ES-I3 (cell line): ENCODE data around the gene MICOS13.
"Not testable (repeated sequence)": the region's sequence is repeated elsewhere in the genome, so short reads cannot be mapped to it uniquely, and the experiment has no call there.

Experiments
- H3K36me3 ChIP-seq: 2 replicates; pipeline ENCODE4 v1.6.1; 2013; ENCODE audit warnings: mild to moderate bottlenecking, low read length, control low read depth, moderate library complexity; ENCODE audit not compliant: insufficient read depth
- H3K4me1 ChIP-seq: 2 replicates; pipeline ENCODE4 v1.6.1; 2013; ENCODE audit warnings: mild to moderate bottlenecking, control low read depth, low read length; ENCODE audit not compliant: insufficient read depth
- H3K9ac ChIP-seq: 2 replicates; pipeline ENCODE4 v1.6.1; 2013; ENCODE audit warnings: low read depth, mild to moderate bottlenecking, low read length, moderate library complexity
- H3K9me3 ChIP-seq: 2 replicates; pipeline ENCODE4 v1.6.1; 2013; ENCODE audit warnings: mild to moderate bottlenecking, low read length, moderate library complexity; ENCODE audit not compliant: control insufficient read depth, insufficient read depth

The MICOS13 gene

DNA sequence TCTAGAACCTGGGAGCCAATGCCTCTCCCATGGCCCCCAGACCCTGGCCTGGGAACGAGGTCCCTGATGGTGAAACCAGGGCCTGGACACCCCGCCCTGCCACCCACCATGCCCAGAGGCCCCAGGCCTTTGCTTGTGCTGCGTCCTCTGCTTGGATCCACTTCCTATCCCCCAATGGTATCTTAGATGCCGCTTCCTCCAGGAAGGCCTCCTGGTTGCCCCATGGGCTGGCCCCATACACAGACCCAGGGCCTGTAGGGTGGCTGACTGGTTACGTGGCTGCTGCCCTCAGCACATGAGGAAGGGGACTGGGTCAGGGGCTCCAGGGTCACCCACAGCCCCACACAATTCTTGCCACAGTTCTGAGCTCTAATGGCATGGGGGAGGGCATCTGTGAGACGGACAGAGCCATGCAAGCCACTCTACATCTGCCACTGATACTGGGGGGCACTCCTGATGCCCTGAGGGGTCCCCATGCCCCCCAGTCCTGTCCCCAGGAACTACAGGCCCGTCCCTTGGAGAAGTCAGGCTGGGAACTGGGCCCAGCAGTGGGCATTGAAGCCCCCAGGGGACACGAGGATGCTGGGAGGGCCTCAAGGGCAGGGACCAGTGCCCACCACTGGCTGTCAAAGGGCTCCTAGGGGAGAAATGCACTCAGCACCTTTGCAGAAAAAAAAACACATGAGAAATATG lies 14.8 kb upstream of the MICOS13 start:
- Histone ChIP-seq H3K9me3 (no peaks in the 10 kb centered on the region), H3K9ac (no peak overlapping the region), H3K4me1 (no peaks in the 10 kb centered on the region), H3K36me3 (peaks cover 20% of the 10 kb centered on the region)

DNA sequence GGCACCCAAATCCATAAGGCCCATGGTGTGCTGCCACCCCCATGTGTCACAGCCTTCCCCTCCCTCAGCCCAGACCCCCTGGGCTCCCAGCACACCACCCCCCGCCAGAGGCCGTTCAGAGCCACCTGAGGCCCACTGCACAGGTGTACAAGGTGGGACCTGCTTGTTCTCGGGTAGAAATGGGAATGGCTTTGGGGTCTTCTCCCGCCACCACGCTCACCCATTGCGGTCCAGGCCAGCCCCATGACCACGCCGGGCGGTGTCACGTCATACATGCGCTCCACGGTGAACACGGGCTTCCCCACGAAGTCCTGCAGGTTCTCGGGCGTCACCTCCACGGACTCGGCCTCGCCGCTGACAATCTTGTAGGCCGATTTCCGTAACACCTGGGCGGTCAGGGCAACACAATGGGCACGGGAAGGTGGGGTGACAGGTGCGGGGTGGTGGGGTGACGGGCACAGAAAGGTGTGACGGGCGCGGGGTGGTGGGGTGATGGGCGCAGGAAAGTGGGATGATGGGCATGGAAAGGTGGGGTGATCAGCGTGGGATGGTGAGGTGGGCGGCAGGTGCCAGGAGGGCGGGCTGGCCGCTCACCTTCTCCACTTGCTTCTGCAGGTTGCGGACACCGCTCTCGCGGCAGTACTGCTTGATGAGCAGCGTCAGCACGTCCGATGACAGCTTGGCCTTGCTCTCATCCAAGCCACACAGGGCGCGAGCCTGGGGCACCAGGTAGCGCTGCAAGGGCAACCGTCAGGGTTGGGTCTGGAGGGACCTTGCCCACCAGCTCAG lies 14.0 kb upstream of the MICOS13 start:
- Histone ChIP-seq H3K9ac (no peak overlapping the region), H3K4me1 (no peaks in the 10 kb centered on the region), H3K9me3 (no peaks in the 10 kb centered on the region), H3K36me3 (peaks cover 20% of the 10 kb centered on the region)

GRCh38 chr19:5693195-5694166 lies 13.2 kb upstream of the MICOS13 start:
- H3K4me1 ChIP-seq = no peaks in the 10 kb centered on the region
- peaks cover 20% of the 10 kb centered on the region for H3K36me3 ChIP-seq
- no peak overlapping the region for H3K9ac ChIP-seq
- no peaks in the 10 kb centered on the region for H3K9me3 ChIP-seq

DNA sequence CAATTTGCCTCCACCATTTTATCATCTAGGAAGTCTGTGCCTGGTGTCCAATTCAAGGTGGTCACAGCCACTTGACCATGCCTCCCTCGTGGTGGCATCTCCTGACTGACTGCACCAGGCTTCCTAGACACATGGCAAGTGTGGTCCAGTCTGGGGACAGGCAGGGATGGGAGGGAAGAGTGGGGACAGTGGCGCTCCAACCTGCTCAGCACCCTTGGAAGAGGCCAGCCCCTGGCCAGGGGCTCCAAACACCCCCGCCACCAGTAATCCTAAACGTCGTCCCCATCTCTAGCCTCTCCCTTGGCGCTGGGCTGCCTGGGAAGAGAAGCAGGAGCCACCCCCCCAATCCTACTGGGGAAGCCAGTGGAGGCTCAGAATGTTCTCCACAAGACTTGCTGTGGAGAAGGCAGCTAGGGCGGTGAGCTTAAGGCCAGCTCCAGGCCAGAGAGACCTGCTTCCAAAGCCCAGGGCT lies 12.4 kb upstream of the MICOS13 start:
- peaks cover 20% of the 10 kb centered on the region for H3K36me3 ChIP-seq
- no peaks in the 10 kb centered on the region for H3K9me3 ChIP-seq
- H3K4me1 ChIP-seq = no peaks in the 10 kb centered on the region
- no peak overlapping the region for H3K9ac ChIP-seq

- no peaks in the 10 kb centered on the region for H3K4me1 ChIP-seq
- no peaks in the 10 kb centered on the region for H3K9me3 ChIP-seq
- H3K36me3 ChIP-seq = peaks cover 20% of the 10 kb centered on the region
- H3K9ac ChIP-seq = peak overlapping the region; percentile 92; the same call in 1 of the 2 replicates
Observed at GRCh38 chr19:5691822-5692722, 11.8 kb upstream of the MICOS13 start.

DNA sequence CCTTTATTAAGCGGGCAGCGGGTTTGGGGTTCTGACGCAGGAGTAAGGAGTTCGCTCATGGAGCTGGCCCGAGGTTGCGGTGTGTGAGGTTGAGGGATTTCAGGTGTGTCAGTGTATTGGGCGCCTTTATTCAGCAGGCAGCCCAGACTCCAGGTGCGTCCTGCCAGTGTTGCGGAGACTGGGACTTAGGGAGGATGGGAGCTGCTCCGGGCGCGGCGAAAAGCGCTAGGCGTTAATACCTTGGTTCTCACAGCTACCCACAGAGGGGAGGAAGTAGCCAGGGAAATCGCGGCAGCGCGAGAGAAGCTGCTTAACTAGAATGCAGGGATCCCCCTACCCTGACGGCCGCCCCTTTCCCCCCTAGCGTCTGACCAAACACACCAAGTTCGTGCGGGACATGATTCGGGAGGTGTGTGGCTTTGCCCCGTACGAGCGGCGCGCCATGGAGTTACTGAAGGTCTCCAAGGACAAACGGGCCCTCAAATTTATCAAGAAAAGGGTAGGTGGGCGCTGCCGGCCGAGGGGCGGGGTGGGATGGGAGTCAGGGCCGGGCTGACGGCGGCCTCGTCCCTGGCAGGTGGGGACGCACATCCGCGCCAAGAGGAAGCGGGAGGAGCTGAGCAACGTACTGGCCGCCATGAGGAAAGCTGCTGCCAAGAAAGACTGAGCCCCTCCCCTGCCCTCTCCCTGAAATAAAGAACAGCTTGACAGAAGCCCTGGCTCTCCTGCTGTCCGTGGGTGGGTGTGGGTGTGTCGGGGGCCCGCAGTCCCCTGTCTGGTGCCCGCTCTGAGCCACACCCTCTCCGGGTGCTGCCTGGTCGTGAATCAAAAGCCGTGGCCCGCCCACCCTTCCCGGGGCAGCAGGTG lies 10.9 kb upstream of the MICOS13 start:
- Histone ChIP-seq H3K36me3 (peaks cover 18% of the 10 kb centered on the region), H3K9ac (peak overlapping the region; percentile 92), H3K4me1 (no peaks in the 10 kb centered on the region), H3K9me3 (no peaks in the 10 kb centered on the region)

DNA sequence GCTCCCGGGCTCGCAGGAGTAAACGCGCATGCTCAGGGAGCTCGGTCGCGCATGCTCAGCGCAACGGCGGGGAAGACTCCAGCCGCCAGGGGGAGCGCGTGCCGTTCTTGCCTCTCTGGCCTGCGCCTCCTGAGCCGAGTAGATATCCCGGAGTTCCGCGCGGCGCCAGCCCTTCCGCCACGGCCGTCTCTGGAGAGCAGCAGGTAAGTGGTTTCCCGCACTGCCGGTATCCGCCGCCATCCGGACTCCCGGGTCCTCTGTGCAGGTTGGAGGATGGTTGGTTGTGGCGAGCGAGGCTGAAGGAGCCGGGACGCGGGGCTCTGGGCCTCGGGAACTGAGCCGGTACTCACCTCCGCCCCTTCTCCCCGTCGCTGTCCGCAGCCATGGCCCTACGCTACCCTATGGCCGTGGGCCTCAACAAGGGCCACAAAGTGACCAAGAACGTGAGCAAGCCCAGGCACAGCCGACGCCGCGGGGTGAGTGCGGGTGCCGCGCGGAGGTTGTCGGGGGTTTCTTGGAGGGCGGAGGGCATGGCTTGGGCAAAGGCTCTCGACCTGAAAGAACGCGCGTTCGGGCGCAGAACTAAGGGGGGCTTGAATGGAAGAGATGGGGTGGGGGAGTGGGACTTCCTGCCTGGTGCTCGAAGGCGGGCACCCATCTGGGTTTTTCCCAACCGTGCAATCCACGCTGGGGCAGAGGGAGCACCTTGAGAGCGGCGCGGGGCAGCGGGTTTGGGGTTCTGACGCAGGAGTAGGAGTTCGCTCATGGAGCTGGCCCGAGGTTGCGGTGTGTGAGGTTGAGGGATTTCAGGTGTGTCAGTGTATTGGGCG lies 10.0 kb upstream of the MICOS13 start, which contains the start of gene RPL36:
Gene RPL36, plus strand, starts transcription at position 171 of the 830 bp plus-strand sequence. Its CDS starts 213 bp downstream, at position 384.
- Histone ChIP-seq H3K9me3 (no peaks in the 10 kb centered on the region), H3K36me3 (peaks cover 15% of the 10 kb centered on the region; the same call in 1 of the 2 replicates), H3K9ac (peak within 1 kb of the TSS; percentile 92), H3K4me1 (no peaks in the 10 kb centered on the region)

- H3K9ac ChIP-seq, H3K9me3 ChIP-seq, H3K4me1 ChIP-seq: not testable (repeated sequence)
- peaks cover 14% of the 10 kb centered on the region; the same call in 1 of the 2 replicates for H3K36me3 ChIP-seq
Observed at GRCh38 chr19:5688262-5688881, 8.1 kb upstream of the MICOS13 start.

GRCh38 chr19:5687360-5688198 lies 7.3 kb upstream of the MICOS13 start:
- no peaks in the 10 kb centered on the region for H3K9me3 ChIP-seq
- H3K9ac ChIP-seq = peak overlapping the region; percentile 34
- no peaks in the 10 kb centered on the region for H3K4me1 ChIP-seq
- peaks cover 9% of the 10 kb centered on the region; the same call in 1 of the 2 replicates for H3K36me3 ChIP-seq

GRCh38 chr19:5686647-5687359 lies 6.5 kb upstream of the MICOS13 start:
- no peaks in the 10 kb centered on the region for H3K9me3 ChIP-seq
- H3K9ac ChIP-seq = peak overlapping the region; percentile 62
- no peaks in the 10 kb centered on the region for H3K4me1 ChIP-seq
- 0 out of 2 replicates have a peak, but pooled peaks cover 1% of the 10 kb centered on the region for H3K36me3 ChIP-seq
